Measurements from ENCODE around the gene NMS.
"Not testable (repeated sequence)": the region's sequence is repeated elsewhere in the genome, so short reads cannot be mapped to it uniquely, and the experiment has no call there.

The NMS gene, protein sequence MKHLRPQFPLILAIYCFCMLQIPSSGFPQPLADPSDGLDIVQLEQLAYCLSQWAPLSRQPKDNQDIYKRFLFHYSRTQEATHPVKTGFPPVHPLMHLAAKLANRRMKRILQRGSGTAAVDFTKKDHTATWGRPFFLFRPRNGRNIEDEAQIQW

DNA sequence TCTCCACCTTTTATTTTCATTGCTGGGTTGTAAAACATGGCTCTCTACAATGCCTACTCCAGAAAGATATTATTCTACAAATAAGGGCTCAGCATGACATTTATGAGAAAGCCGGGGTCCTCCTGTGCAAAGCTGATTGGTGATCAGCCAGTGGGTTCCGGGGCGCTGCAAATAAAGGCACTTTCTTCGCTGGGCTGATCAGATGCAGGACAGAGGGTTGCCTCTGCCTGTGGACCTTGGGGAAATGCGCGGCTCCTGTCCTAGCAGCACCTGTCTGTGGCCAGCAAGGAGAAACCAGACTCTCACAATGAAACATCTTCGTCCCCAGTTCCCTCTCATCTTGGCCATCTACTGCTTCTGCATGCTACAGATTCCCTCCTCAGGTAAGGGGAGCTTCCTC is at the start of gene NMS:
Gene NMS (plus strand): TSS at position 301 of the 400 bp plus-strand sequence. CDS start 7 bp downstream, at position 308.
- no peak for DNase-seq (ENCODE audit: low read depth)

DNA sequence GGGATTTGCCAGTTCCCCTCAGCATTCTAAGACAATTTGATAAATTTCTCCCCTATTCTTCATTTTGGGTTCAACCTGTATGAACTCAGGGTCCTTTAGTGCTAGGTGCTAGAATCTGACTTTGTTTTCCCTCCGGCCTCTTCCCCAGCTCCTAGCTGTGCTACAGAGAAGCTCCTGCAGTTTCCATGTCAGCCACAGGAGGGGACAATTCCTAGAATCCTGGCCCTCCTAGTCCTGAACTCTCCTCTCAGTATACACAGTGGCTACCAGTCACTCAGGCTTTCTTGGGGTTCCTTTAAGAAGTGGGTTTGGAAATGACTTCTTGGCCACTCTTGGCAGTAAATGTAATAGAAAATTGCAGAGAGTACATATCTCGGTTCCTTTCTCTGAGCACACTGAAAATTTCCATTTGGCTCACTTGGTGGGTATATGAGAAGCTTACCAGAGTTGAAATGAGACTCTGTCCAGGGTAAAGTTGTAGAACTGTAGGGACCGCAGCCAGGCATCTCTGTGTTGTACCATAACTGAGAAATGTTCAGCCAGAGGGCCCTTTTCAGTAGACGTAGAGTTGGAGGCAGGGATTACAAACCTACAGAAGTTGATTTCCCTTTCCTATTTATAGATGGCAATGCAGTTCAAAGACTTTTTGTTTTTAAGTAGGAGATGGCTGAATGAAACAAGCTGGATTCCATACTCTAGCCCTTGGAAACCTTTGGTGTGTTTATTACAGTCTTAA is 47.8 kb upstream of the NMS start:
- DNase-seq (ENCODE audit: low read depth): no peak

DNA sequence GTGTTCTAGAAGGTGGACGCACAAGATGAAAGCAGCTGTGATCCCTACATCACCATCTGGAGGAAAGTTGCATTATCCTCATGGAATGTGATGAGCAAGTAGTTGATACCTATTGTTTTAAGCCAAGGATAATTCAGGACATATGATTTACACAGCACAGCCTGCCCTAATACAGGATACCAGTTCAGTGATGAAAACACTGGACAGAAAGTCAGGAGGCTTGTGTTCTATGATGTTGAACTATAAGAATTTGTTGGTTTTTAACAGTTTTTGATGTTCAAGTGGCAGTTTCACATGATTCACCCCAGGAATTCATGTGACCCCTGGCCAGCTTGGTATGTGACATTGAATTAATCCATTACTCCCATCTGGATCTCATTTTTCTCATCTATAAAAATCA is 46.7 kb upstream of the NMS start:
- DNase-seq (ENCODE audit: low read depth): no peak

DNA sequence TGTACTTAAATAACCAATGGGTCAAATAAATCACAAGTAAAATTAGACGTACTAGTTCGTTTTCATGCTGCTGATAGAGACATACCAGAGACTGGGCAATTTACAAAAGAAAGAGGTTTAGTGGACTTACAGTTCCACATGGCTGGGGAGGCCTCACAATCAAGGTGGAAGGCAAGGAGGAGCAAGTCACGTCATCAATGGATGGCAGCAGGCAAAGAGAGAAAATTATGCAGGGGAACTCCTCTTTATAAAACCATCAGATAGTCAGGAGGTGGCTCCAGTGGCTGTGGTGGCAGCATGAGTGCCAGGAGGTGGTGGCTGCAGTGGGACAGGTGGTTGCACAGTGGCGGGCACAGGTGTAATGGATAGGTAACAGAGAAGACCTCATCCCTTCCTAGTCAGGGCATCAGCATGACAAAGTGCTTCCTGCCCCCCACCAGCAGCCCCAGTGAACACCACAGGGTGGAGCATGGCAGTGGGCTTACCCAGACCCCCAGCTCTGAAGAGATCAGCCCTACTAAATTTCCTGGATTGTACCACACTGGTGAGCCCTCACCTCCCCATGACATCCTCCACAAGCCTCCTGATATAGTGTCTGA is 45.9 kb upstream of the NMS start:
- DNase-seq (ENCODE audit: low read depth): no peak

DNA sequence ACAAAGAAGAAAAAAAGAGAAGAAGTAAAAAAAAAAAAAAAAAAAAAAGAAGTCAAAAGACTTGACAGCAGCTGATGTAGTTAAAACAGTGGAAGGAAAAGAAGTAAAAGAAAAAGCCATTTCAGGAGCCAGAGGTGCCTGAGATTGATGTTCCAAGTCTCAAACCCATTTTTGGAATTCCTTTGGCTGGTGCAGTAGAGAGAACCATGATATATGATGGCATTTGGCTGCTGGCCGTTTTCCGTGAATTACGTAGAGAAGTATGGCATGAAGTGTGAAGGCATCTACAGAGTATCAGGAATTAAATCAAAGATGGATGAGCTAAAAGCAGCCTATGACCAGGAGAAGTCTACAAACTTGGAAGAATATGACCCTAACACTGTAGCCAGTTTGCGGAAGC is 45.2 kb upstream of the NMS start:
- DNase-seq (ENCODE audit: low read depth): no peak

DNA sequence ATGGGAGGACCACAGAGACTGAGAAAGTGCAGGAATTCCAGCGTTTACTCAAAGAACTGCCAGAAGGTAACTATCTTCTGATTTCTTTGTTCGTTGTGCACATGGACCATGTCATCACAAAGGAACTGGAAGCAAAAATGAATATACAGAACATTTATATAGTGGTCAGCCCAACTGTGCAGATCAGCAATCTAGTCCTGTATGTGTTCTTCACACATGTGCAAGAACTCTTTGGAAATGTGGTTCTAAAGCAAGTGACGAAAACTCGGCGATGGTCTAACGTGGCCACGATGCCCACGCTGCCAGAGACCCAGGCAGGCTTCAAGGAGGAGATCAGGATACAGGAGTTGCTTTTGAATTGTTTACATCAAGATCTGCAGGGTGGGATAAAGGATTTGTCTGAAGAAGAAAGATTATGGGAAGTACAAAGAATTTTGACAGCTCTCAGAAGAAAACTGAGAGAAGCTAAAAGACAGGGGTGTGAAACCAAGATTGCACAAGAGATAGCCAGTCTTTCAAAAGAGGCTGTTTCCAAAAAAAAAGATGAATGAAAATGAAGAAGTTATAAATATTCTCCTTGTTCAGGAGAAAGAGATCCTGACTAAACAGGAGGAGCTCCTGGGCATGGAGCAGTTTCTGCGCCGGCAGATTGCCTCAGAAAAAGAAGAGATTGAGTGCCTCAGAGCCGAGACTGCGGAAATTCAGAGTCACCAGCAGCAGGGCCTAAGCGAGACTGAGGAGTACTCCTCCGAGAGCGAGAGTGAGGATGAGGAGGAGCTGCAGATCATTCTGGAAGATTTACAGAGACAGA is 44.5 kb upstream of the NMS start:
- no peak for DNase-seq (ENCODE audit: low read depth)

DNA sequence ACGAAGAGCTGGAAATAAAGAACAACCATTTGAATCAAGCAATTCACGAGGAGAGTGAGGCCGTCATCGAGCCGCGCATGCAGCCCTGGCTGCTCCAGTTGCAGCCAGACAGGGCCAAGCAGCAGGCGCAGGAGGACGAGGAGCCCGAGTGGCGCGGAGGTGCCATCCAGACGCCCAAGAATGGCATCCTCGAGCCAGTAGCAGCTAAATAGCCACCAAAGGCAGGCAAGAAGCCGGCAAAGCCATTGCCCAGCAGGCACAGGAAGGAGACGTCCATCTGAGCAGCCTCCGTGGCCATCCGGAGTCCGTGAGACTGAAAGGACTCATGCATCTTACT is 43.9 kb upstream of the NMS start:
- DNase-seq (ENCODE audit: low read depth): no peak

DNA sequence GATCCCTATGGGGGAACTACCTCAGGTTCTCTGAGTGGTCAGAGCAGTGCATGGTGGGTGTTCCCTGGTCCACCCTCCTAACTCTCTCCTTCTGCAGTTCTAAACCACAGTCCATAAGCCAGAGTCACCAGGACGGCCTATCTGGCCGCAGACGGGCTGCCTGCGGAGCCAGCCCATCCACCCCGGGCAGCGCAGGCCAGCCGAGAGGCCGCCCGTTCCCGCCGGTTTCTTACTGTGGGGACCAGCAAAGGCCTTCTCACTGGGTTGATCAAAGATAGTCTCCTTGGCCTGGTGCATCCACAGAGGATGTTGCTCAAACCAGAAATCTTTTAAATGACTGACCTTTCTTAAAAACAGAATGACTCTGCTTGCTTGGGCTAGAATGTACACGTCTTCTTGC is 43.2 kb upstream of the NMS start:
- DNase-seq (ENCODE audit: low read depth): no peak

DNA sequence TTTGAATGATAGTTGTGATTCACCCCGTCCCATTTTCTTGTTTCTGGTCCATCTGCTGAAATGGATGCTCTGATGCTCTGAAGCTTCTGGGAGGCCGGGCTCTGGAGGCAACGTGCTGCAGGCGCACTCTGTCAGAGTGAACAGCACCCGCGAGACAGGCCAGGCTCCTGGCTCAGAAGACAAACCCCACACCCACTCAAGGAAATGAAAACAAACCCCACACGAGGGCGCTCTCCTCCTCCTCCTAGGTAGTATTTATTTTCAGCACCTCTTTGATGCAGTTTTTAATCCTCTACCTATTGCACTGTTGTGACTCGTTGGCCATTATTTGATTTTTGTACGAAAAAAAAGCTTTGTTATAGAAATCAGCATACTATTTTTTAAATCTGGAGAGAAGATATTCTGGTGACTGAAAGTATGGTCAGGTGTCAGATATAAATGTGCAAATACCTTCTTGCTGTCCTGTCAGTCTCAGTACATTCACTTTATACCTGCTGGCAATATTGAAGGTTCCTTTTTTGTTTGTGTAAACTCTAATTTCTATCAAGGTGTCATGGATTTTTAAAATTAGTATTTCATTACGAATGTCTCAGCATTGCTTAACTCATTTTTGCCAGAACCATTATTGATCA is 42.5 kb upstream of the NMS start:
- peak; percentile 54 for DNase-seq (ENCODE audit: low read depth)

DNA sequence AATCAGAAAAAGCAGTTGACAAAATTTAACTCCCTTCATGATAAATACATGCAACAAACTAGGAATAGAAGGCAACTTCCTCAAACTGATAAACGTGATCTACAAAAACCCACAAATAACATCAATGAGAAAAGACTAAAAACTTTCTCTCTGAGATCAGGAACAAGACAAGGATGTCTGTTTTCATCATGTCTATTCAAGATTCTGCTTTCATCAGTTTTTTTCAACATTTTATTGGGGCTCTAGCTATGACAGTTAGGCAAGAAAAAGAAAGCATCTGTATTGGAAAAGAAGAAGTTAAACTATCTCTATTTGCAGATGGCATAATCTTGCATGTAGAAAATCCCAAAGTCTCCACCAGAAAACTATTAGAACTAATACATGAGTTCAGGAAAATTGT is 40.6 kb upstream of the NMS start:
- DNase-seq (ENCODE audit: low read depth): no peak

DNA sequence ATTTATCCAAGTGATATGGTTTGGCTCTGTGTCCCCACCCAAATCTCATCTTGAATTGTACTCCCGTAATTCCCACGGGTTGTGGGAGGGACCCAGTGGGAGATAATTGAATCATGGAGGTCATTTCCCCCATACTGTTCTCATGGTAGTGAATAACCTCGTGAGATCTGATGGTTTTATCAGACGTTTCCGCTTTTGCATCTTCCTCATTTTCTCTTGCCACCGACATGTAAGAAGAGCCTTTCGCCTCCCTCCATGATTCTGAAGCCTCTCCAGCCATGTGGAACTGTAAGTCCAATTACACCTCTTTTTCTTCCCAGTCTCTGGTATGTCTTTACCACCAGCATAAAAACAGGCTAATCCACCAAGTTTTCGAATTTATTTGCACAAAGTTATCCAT is 32.5 kb upstream of the NMS start:
- DNase-seq (ENCODE audit: low read depth): no peak

DNA sequence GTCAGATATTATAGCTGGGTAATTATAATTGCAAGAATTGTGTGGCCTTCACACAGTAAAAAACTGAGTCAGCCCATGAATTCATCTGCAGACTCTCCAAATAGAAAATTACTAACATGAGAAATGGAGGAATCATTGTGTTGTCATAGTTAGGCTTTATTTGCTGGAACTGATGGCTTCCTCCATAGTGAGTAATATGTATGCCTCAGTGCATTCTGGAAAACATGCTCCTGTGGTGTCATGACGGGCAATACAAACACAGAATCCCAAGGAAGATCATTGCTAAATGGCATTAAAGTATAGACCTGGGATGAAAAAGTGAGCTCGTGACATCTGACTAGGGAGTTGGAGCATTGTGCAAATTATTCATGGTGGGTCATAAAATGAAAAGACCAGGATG is 23.6 kb upstream of the NMS start:
- no peak for DNase-seq (ENCODE audit: low read depth)

DNA sequence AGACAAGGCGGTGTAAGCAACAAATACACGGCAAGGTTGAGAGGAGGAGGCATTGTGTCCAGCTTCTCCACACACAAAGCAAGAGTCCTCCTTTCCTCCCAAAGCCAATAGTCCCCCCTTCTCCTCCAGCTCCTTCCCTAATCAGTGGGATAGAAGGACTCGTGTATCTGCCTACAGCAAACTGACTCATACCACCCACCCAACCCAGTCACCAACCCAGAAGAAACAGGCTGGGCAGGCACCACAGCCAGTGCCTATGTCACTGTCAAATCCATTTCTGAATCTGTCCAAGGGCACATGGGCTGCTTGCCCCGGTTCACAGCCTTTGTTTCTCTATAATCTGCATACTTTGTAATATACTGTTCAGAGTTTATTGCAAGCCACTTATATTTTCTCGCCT is 19.2 kb upstream of the NMS start:
- no peak for DNase-seq (ENCODE audit: low read depth)

DNA sequence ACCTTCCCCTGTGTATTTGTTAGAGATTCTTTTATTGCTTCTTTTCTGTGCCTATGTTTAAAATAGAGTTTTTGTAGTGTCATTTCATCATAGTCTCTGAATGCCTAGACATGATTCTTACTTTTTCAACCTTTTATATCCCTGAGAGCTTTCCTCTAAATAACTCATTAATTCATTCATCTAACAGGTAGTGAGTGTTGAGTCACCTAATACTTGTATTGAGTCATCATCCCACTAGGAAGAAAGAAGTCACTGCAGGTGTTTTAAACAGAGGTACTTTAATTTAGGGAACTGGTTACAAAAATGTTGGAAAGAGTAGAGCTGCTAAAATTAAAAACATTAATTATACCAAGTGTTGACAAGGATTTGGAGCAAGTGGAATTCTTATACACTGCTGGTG is 18.5 kb upstream of the NMS start:
- DNase-seq (ENCODE audit: low read depth): no peak

DNA sequence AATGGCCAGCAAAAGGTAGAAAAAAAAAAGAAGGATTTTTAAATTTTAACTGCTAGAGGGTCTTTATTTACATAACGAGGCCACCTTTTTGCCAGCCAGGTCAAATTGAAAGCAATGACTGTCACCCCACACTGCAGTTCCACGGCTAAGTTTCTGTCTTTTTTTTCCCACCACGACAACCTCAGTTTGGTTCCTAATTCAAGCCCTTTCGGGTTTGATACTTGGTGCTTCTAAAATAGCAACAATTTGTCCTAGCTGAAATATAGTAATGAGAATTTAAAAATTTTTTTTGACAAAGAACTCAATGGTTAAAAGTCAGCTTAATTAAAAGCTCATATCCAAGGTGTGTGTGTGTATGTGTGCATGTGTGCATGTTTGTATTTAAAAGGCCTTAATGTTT is 16.4 kb upstream of the NMS start:
- DNase-seq (ENCODE audit: low read depth): no peak

DNA sequence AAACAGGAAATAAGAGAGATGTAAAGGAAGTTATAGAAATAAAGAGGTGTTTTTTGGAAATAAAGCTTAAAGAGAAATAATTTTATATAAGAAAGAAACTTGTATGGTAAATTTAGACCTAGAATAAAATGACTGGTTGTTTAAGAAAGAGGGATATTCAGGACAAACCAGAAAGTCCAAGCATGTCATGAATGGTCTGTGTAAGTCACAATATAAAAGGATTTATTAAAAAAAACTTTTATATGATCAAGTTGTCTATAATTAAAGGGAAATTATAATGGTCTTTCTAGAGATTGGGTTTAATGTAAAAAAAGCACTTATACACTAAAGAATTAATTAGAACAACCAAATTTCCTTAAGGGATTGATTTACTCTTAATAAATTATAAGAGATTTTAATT is 13.9 kb upstream of the NMS start:
- not testable (repeated sequence) for DNase-seq (ENCODE audit: low read depth)

DNA sequence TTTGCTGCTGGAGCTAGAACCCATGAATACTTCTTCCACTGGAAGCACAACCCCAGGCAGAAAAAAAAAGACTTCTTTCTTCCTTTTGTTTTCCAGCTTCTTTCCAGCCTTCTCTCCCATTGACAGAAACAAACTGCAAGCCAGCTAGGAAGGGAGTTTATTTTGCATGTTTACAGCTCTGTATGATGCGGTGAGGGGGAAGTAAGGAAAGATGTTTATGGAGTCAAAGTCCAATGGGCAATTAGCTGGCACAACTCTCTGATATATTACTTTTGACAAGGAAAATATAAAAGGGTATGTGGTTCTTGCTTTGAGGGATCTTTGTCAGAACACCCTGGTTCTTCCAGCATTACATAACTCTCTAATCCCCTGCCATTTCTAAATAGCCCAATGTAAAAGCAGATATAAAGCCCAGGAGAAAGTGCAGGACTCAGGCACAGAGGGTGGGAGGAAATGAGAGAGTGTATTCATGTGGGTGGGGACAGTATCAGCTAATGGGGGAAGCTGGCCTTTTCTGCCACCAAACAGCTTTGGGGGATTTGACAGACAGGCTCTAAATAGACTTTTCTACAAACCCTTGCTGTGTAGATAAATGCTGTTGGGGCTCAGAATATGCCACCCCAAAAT is 9.3 kb upstream of the NMS start:
- DNase-seq (ENCODE audit: low read depth): no peak

DNA sequence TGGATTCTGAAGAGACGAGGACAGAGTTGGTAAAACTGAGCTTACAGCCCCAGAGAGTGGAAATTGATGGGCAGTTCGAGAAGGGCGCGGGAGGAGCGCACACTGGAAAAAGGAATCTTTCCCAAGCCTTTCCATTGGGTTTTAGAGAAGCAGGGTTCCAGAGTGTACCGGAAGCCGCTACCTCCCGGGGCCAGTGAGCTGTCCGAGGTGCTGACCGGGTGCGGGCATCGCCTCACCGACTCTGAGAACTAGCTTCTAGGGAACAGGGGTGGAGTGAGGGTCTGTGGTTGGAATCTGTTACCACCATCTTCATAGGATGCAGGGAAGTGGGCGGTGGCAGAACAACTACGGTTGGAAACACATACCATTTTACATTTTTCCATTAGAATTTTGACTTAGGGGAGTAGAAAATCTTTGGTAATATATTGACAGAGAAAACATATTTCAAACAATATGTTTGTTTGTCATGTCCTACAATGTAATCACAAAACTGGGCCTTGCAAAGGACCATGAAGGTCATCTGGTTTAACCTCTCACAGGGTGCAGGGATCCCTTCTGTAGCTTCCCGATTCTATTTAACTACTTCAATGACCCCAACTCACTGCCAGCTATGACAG is 724 bp downstream of the NMS start:
- DNase-seq (ENCODE audit: low read depth): no peak

DNA sequence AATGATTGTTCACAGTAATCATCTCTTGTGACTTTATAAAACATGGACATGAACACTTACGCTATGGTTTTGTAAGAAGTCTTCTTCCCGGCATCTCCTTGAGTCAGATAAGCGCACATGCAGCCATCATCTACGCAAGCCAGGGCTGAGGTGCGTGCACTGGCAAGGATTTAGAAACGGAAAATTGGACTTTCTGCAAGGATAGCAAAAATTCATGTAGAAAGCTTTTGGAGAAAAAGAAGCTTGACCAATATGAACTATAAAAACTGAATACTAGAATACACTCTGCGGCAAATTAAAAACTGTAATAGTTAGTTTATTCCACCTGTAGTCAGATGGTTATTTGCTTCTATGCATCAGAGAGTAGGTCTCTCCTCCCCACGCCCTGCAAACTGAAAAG is 6.3 kb downstream of the NMS start:
- no peak for DNase-seq (ENCODE audit: low read depth)

DNA sequence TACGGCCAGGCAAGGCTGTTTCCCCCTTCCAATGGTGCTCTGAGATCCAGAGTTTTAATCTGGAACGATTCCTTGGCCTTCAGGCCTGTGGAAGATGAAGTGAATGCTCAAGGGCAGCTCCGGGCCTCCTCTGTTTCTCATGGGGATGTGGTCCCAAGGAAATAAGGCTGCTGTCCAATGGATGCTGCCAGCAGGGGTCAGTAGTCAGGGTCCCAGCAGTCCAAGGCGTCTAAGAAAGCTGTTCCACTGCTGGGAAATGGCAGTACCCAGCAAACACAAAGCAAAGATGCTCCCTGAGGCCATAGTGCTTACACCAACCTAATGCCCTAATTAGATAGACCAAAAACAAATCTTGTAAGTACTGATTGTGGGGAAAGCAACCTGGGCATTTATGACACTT is 12.5 kb downstream of the NMS start:
- DNase-seq (ENCODE audit: low read depth): no peak

DNA sequence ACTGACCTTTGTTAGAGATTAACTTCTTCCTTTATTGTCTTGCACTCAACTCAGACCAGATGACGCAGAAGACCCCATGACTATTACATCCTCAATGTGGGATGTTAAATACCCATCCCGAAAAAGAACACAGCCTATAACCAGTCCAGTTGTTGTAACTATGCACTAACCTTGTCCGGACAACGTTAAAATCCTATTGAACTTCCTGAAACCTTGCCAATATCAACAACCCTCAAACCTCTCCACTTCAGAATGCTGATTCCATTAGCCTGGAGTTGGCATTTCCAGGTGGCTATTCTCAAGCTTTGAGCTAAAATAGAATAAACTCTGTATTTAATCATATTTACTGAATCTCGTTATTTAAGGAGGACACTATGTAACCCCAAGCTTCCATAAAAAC is 13.6 kb downstream of the NMS start:
- DNase-seq (ENCODE audit: low read depth): no peak

DNA sequence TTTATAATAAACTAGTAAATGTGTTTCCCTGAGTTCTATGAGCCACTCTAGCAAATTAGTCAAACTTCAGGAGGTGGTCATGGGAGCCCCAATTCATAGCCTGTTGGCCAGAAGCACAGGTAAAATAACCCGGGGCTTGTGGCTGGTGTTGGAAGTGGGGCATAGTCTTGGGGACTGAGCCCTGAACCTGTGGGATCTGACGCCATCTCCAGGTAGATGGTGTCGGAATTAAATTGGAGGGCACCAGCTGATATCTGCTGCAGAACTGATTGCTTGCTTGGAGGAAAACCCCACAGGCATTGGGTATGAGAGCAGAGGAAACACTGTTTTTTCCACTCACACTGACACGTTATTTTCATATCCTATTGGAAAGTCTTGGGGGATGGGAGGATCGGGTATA is 14.1 kb downstream of the NMS start:
- DNase-seq (ENCODE audit: low read depth): no peak
